ENCODE data around the gene AFAP1L2.

The AFAP1L2 gene

DNA sequence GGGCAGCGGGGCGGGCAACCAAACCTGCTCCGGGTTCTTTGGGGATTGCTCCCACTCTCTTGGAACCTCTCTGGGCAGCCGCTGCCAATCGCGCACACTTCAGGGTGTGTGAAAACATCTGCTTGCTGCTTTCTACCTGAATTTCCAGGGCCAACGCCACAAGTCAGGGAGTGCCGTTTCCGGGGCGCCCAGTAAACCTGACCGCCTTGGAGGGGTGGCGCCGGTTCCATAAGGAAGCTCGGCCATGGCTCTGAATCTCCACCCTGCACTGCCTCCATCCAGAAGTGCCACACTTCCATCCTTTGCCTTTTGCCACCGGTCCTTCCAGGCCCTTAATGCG, 679 bp upstream of the AFAP1L2 start:
- DNase-seq, result no peak
- Histone ChIP-seq H3K27ac (ENCODE audit: low read length) (no peak overlapping the region), H3K27me3 (replicated peaks; ENCODE audit: insufficient read depth, low read length) (no peaks in the 10 kb centered on the region; the same call in 1 of the 2 replicates), H3F3A (ENCODE audit: insufficient read depth, low read length) (no peaks in the 10 kb centered on the region), H3K9ac (ENCODE audit: low read length) (no peak overlapping the region), H4K20me1 (ENCODE audit: insufficient read depth, low read length) (no peaks in the 10 kb centered on the region), H3K9me2 (replicated peaks; ENCODE audit: insufficient read depth, low read length) (no peaks in the 10 kb centered on the region), H3K4me2 (ENCODE audit: low read depth, low read length) (no peak overlapping the region), H3K9me3 (replicated peaks; ENCODE audit: insufficient read depth, low read length) (no peaks in the 10 kb centered on the region), H3K79me2 (ENCODE audit: low read length) (no peaks in the 10 kb centered on the region), H3K4me1 (ENCODE audit: low read length) (no peaks in the 10 kb centered on the region), H2AFZ (ENCODE audit: low read length) (no peak overlapping the region), H3K4me3 (ENCODE audit: low read length) (no peak overlapping the region), H3K36me3 (replicated peaks; ENCODE audit: insufficient read depth, low read length) (no peaks in the 10 kb centered on the region)
- no peak for TF ChIP-seq EZH2phosphoT487 (IDR thresholded peaks at IDR 0.05; ENCODE audit: low read length)
- TF ChIP-seq EZH2 (optimal IDR thresholded peaks at IDR 0.05; ENCODE audit: low read depth, low read length), result no peak
- TF ChIP-seq, protein P1, sequence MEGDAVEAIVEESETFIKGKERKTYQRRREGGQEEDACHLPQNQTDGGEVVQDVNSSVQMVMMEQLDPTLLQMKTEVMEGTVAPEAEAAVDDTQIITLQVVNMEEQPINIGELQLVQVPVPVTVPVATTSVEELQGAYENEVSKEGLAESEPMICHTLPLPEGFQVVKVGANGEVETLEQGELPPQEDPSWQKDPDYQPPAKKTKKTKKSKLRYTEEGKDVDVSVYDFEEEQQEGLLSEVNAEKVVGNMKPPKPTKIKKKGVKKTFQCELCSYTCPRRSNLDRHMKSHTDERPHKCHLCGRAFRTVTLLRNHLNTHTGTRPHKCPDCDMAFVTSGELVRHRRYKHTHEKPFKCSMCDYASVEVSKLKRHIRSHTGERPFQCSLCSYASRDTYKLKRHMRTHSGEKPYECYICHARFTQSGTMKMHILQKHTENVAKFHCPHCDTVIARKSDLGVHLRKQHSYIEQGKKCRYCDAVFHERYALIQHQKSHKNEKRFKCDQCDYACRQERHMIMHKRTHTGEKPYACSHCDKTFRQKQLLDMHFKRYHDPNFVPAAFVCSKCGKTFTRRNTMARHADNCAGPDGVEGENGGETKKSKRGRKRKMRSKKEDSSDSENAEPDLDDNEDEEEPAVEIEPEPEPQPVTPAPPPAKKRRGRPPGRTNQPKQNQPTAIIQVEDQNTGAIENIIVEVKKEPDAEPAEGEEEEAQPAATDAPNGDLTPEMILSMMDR (IDR thresholded peaks at IDR 0.05; ENCODE audit: low read length), result no peak

DNA sequence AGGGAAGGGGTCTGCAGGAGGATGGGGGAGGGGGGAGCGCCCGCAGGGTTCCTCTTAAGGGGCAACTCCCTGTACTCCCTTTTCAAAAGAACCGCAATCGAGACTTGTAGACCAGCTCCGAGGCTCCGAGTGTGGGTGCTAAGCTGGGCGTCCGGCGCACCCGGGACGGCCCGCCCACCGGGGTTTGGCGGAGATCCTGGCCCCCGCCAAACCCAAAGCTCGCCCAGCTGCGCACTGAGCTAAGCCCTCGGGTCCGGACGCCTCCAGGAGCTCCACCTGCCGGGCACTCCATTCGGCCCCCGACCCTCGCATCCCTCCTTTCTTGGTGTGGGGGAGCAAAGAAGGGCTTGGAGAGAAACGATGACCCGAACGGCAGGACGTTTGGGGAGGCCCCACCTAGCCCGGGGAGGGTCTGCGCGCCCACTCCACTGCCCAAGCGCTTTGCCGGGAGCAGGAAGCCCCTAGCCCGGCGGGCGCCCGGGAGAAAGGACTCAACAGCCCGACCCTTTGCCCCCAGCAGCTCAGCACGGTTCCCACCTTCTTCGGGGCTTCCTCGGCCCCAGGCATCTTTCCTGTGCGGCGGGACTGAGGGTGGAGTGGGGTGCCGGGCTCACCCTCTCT, 651 bp downstream of the AFAP1L2 start:
- TF ChIP-seq EZH2 (optimal IDR thresholded peaks at IDR 0.05; ENCODE audit: low read depth, low read length), result no peak
- TF ChIP-seq, protein P1 (IDR thresholded peaks at IDR 0.05; ENCODE audit: low read length), result no peak
- no peak for TF ChIP-seq EZH2phosphoT487 (IDR thresholded peaks at IDR 0.05; ENCODE audit: low read length)
- H3K4me1 ChIP-seq (ENCODE audit: low read length), result no peaks in the 10 kb centered on the region
- H3K27me3 ChIP-seq (replicated peaks; ENCODE audit: insufficient read depth, low read length), result no peaks in the 10 kb centered on the region; the same call in 1 of the 2 replicates
- no peak for DNase-seq
- H2AFZ ChIP-seq (ENCODE audit: low read length), result no peak overlapping the region
- no peaks in the 10 kb centered on the region for H3F3A ChIP-seq (ENCODE audit: insufficient read depth, low read length)
- H3K9me3 ChIP-seq (replicated peaks; ENCODE audit: insufficient read depth, low read length), result no peaks in the 10 kb centered on the region
- no peak overlapping the region for H3K9ac ChIP-seq (ENCODE audit: low read length)
- H3K9me2 ChIP-seq (replicated peaks; ENCODE audit: insufficient read depth, low read length), result no peaks in the 10 kb centered on the region
- no peaks in the 10 kb centered on the region for H4K20me1 ChIP-seq (ENCODE audit: insufficient read depth, low read length)
- H3K4me2 ChIP-seq (ENCODE audit: low read depth, low read length), result peak overlapping the region; percentile 31; the same call in 1 of the 2 replicates
- no peaks in the 10 kb centered on the region for H3K36me3 ChIP-seq (replicated peaks; ENCODE audit: insufficient read depth, low read length)
- H3K27ac ChIP-seq (ENCODE audit: low read length), result no peak overlapping the region
- no peaks in the 10 kb centered on the region for H3K79me2 ChIP-seq (ENCODE audit: low read length)
- H3K4me3 ChIP-seq (ENCODE audit: low read length), result no peak overlapping the region

DNA sequence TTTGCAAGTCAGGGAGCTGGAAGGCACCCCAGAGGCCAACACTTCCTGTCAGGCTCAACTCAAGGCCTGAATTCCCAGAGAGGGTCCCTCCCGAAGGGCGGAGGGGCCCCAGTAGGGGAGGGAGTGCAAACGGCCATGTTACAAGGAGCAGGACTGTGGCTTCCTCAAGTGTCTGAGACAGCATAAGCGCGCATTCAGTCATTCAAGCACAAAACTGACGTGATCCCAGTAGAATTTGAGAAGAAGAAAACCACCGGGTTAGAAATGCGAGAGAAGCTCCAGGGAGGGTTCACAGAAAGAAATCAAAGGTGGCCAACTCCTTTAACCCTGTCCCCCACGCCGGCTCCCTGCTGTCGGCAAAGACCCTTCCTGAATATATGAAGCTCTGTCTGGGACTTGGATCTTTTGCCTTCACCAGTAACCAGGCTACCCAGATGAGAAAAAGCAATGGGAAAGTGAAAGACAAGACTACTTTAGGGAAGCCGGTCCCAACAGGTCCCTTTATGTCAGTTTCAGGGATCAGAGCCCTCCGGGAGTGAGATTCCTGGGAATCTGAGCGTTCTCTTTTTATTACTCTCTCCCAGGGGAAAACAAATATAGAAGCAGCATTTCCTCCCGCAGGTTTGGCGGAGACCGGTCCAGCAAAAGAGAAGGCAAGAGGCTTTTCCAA, 1.3 kb downstream of the AFAP1L2 start:
- no peaks in the 10 kb centered on the region for H3K9me3 ChIP-seq (replicated peaks; ENCODE audit: insufficient read depth, low read length)
- no peak overlapping the region for H3K4me3 ChIP-seq (ENCODE audit: low read length)
- H3F3A ChIP-seq (ENCODE audit: insufficient read depth, low read length), result no peaks in the 10 kb centered on the region
- no peak overlapping the region for H3K9ac ChIP-seq (ENCODE audit: low read length)
- H3K27me3 ChIP-seq (replicated peaks; ENCODE audit: insufficient read depth, low read length), result no peaks in the 10 kb centered on the region; the same call in 1 of the 2 replicates
- TF ChIP-seq, protein P1 (IDR thresholded peaks at IDR 0.05; ENCODE audit: low read length), result no peak
- no peak for DNase-seq
- no peaks in the 10 kb centered on the region for H4K20me1 ChIP-seq (ENCODE audit: insufficient read depth, low read length)
- H3K4me2 ChIP-seq (ENCODE audit: low read depth, low read length), result peak overlapping the region; percentile 31; the same call in 1 of the 2 replicates
- no peak overlapping the region for H2AFZ ChIP-seq (ENCODE audit: low read length)
- no peaks in the 10 kb centered on the region for H3K79me2 ChIP-seq (ENCODE audit: low read length)
- no peaks in the 10 kb centered on the region for H3K36me3 ChIP-seq (replicated peaks; ENCODE audit: insufficient read depth, low read length)
- H3K9me2 ChIP-seq (replicated peaks; ENCODE audit: insufficient read depth, low read length), result no peaks in the 10 kb centered on the region
- H3K27ac ChIP-seq (ENCODE audit: low read length), result no peak overlapping the region
- H3K4me1 ChIP-seq (ENCODE audit: low read length), result no peaks in the 10 kb centered on the region
